Measurements from ENCODE around the gene TC2N. TPM values are rescaled to one million over a fixed set of nuclear protein-coding genes. Genes with fewer than 3 reads are reported as not detected.

Gene TC2N
- total RNA-seq, 1 donor from 2014 or later: 46.1 TPM

GRCh38 chr14:91844029-91844428, 23.3 kb downstream of the TC2N start:
- H3K27me3 ChIP-seq (ENCODE audit: control insufficient read depth, insufficient read depth, low read length): peaks cover 2% of the 10 kb centered on the region
- H3K4me3 ChIP-seq (ENCODE audit: low read depth, low read length): no peak overlapping the region
- H3K36me3 ChIP-seq (ENCODE audit: control insufficient read depth, insufficient read depth, low read length): no peaks in the 10 kb centered on the region
- no peak for DNase-seq (ENCODE audit: low read depth)
- FAIRE-seq: no peak
- no peak for TF ChIP-seq CTCF (IDR thresholded peaks at IDR 0.05; ENCODE audit: insufficient read depth, low read length, severe bottlenecking)

GRCh38 chr14:91843437-91843836, 23.9 kb downstream of the TC2N start:
- FAIRE-seq (no peak), DNase-seq (ENCODE audit: low read depth) (no peak)
- Histone ChIP-seq H3K4me3 (ENCODE audit: low read depth, low read length) (no peak overlapping the region), H3K36me3 (ENCODE audit: control insufficient read depth, insufficient read depth, low read length) (no peaks in the 10 kb centered on the region), H3K27me3 (ENCODE audit: control insufficient read depth, insufficient read depth, low read length) (peaks cover 2% of the 10 kb centered on the region)
- no peak for TF ChIP-seq CTCF (IDR thresholded peaks at IDR 0.05; ENCODE audit: insufficient read depth, low read length, severe bottlenecking)

- TF ChIP-seq CTCF (IDR thresholded peaks at IDR 0.05; ENCODE audit: insufficient read depth, low read length, severe bottlenecking): no peak
- no peak overlapping the region for H3K4me3 ChIP-seq (ENCODE audit: low read depth, low read length)
- H3K27me3 ChIP-seq (ENCODE audit: control insufficient read depth, insufficient read depth, low read length): no peaks in the 10 kb centered on the region
- H3K36me3 ChIP-seq (ENCODE audit: control insufficient read depth, insufficient read depth, low read length): no peaks in the 10 kb centered on the region
- DNase-seq (ENCODE audit: low read depth) (no peak), FAIRE-seq (no peak)
These were observed 26.3 kb downstream of the TC2N start for GRCh38 chr14:91841065-91841464.

GRCh38 chr14:91839749-91840148, 27.6 kb downstream of the TC2N start:
- H3K4me3 ChIP-seq (ENCODE audit: low read depth, low read length): no peak overlapping the region
- no peaks in the 10 kb centered on the region for H3K27me3 ChIP-seq (ENCODE audit: control insufficient read depth, insufficient read depth, low read length)
- TF ChIP-seq CTCF (IDR thresholded peaks at IDR 0.05; ENCODE audit: insufficient read depth, low read length, severe bottlenecking): no peak
- FAIRE-seq (no peak), DNase-seq (ENCODE audit: low read depth) (no peak)
- no peaks in the 10 kb centered on the region for H3K36me3 ChIP-seq (ENCODE audit: control insufficient read depth, insufficient read depth, low read length)

- Histone ChIP-seq H3K27me3 (ENCODE audit: control insufficient read depth, insufficient read depth, low read length) (no peaks in the 10 kb centered on the region), H3K4me3 (ENCODE audit: low read depth, low read length) (peak overlapping the region; percentile 80), H3K36me3 (ENCODE audit: control insufficient read depth, insufficient read depth, low read length) (no peaks in the 10 kb centered on the region)
- no peak for TF ChIP-seq CTCF (IDR thresholded peaks at IDR 0.05; ENCODE audit: insufficient read depth, low read length, severe bottlenecking)
- FAIRE-seq (no peak), DNase-seq (ENCODE audit: low read depth) (no peak)
These were observed 30.3 kb downstream of the TC2N start for GRCh38 chr14:91837076-91837475.
